ENCODE data around the gene HSBP1.

HSBP1 gene

GRCh38 chr16:83839561-83839960 lies 31.8 kb downstream of the HSBP1 start:
- no peak for DNase-seq (ENCODE audit: low read depth, low spot score)

DNA sequence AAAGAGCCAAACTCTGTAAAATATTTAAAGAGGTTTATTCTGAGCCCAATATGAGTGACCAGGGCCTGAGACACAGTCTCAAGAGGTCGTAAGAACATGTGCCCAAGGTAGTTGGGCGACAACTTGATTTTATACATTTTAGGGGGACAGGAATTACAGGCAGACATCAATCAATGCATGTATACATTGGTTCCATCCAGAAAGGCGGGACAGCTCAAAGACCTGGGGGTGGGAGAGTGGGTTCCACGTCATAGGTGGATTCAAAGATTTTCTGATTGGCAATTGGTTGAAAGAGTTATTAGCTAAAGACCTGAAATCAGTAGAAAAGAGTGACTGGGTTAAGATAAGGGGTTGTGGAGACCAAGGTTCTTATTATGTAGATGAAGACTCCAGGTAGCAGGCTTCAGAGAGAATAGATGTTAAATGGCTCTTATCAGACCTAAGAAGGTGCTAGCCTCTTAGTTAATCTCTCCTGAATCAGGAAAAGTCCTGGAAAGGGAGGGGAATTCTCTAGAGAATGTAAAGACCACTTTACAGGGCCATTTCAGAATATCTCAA lies 32.4 kb downstream of the HSBP1 start:
- DNase-seq (ENCODE audit: low read depth, low spot score) = no peak

- DNase-seq (ENCODE audit: low read depth, low spot score) = no peak
These were observed 34.5 kb downstream of the HSBP1 start for GRCh38 chr16:83842291-83842690.

DNA sequence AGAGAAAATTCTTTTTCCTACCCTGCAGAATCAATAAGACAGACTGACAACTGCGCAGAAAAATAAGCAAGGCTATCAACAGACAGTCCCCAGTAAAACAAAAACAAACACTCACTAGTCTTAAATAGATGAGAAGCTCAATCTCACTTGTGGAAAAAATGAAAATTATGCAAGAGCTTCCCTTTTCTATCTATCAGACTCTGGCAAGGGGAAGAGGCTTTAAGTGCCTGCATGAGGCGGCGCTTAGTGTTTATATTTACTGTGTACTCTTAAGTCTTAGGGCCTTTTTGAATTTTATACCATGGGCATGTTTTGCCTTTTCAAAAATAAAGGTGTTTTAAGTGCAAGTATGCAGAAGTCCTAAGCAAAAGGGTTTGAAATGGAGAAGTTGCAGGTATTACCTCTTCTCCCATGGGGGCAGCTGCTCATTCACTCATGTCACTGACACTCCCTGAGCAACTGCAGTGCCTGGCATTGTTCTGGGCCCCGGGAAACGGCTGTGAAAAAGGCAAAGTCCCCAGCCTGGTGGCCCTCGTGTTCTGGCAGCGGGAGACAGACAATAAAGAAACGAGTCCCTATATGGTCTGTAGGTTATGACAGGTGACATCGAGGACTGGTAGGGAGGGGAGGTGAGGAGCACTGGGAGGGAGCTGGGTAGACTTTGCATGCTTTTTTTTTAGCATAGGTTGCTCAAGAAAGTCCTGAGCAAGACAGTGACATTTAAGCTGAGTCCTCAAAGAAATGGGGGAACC lies 35.2 kb downstream of the HSBP1 start:
- no peak for DNase-seq (ENCODE audit: low read depth, low spot score)

- no peak for DNase-seq (ENCODE audit: low read depth, low spot score)
These were observed 35.9 kb downstream of the HSBP1 start for GRCh38 chr16:83843657-83844056.

DNA sequence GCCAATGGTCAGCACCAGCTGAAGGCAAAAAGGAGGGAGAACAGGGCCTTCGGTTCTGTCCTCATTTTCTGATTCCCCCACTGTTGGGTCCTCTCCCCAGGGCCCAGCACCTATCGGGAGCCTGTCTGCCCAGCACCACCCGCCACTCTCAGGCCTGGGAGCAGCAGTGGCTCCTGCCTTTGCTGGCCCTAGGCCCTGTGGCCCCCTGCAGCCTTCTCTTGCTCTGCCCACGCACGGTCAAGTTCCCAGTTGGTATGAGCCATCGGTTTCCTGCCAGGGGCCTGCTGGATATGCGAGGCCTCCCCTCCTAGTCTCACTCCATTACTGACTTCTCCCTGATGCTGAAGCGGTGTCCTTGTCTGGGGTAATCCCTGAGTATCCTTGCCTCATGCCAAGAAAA lies 37.5 kb downstream of the HSBP1 start:
- no peak for DNase-seq (ENCODE audit: low read depth, low spot score)

DNA sequence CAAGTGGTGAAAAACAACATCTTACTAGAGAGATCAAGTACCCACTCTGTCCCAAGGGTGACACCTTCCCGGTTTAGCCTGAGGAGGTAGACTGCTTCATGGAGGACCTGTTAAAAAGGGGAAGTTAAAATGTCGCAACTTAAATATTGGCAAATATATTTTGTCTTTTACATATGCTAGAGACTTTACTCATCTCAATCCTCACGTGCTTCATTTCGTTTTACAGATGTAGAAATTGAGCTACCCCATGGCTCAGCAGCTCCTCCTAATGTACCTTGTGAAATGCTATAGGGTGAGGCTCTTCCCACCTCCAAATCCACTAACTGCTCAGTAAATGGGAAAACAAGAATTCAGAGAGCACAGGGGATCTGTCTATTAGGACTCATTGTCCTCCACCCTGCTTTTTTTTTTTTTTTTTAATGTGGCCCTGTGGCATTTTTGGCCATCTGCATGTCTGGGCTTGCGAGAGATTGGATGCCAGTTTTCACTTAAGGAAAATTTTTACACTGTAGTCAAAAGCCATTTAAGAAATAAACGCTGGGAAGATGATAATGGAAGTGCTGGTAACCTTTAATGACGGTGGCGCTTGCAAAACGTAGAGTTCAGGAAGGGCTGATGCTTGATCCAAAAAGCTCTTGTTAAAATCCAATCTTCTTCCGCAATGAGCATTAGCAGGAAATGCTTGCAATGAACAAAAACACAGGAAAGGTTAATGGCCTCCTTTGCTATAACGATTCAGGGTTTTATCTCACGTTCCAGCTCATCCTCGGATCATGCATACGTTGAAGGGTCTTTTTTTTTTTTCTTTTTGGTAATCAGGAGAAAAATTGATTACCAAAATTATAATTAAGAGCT lies 39.8 kb downstream of the HSBP1 start:
- no peak for DNase-seq (ENCODE audit: low read depth, low spot score)

DNA sequence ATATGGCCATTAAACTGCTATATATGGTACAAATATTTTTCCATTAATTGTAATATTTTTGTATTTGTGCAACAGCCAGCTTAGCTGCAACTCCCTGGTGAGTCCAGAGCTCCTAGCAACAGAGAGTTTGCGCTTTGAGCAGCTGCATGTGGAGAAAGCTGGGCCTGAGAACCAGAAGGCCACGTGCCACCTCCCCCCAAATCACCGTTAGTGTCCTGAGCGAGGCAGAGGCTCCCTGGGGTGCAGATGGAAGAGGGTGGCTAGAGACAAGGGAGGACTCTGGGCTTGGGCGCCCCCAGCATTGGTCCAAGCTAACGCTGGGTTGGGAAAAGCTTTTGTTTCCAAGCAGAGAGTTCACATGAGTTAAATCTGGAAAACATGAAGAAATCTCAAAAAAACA lies 41.6 kb downstream of the HSBP1 start:
- no peak for DNase-seq (ENCODE audit: low read depth, low spot score)

DNA sequence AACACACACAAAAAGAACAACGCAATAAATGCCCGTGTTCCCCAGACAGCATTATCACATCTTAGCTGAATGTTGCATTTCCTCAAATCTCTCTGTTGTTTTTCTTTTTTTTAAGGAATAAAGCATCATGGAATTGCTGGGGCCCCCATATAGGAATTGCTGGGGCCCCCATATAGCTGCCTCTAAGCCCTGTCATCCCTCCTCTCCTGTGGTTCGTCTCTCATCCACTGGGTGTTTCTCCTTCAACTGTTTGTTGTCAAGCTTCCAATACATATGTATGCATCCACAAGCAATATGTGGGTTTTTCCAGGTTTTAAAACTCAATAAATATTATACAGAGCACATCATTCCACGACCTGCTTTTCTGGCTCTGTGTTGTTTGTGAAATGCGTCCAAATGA lies 43.2 kb downstream of the HSBP1 start:
- no peak for DNase-seq (ENCODE audit: low read depth, low spot score)

DNA sequence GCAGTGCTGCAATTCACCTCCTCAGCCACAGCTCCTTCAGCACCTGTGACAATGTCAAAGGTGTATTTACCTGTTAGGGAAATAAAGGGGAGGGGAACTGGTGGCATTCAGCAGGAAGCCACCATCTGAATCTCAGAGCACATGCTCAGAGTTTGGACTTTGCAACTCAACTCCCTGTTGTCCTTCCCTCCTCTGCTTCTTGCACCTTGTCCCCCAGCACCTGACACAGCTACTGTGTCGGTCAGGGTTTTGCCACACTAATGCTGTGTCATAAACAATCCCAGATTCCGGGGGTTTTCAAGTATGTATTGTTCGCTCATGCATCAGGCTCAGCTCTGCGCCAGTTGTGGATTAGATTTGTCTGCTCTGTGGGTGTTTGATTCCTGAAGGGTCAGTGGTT lies 43.7 kb downstream of the HSBP1 start:
- no peak for DNase-seq (ENCODE audit: low read depth, low spot score)

DNA sequence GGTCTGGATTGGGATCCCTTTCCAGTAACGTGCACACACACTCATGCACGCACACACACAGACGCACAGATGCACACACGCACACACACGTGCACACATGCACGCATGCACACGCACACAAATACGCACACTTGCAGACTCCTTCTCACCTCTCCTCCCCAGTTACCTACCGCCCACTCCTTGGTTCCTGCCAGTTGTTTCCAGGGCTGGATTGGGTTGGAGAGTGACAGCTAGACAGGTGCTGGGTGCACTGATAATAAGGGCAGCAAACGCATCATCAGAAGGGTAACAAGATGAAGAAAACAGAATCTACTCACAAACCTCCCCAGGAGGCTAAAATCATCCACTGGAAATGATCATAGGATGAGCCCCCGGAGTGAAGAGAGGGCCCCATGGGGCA lies 45.0 kb downstream of the HSBP1 start:
- DNase-seq (ENCODE audit: low read depth, low spot score) = no peak

DNA sequence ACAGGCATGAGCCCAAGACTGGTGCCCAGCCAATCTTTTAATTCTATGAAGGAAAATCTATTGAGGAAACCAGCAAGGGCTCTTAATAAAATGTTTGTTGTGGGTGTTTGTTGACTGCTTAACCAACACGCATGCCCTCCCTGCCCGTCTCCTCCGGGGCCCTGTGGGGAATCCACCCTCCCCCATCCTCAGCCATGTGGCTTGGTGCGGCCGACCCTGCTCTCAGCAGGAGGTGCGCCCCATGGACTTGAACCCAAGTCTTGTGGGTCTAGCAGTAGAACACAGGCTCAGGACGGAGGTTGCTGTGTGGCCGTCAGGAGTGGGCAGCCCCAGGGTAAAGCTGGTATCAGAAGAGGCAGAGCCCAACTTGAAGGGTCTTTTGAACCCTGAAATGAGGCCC lies 46.1 kb downstream of the HSBP1 start:
- no peak for DNase-seq (ENCODE audit: low read depth, low spot score)

DNA sequence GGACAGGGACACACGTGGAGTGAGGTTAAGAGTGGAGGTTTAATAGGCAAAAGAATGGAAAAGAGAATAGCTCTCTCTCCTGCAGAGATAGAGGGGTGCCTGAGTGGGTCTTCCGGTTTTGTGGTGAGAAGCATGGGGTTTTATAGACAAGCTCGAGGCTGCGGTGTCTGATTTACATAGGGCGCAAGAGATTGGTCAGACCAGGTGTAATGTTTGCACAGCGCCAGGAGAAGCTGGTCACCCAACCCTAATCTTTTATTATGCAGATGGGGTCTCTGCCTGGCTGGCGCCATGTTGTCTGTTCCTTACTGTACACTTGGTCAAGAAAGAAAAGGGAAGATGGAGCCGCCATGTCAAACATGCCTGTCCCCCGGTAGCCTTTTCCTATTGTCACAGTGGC lies 46.6 kb downstream of the HSBP1 start:
- no peak for DNase-seq (ENCODE audit: low read depth, low spot score)

DNA sequence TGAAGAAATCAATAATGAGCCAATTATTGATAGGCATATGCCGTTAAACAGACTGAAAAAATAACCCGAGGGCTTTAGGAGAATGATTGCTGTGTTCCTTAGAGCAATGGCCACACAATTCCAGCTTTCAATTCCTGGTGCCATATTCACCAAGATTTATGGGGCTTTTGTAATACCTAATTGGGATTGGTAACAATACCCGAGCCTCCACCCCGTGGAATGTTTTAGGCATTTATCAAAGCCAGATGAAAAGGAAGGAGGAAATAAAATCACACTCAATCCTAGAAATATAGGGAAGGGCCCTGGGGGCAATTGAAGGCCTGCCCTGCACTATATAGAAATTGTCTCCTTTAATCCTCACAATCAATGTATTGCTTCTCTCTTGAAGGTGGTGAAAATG lies 49.0 kb downstream of the HSBP1 start:
- DNase-seq (ENCODE audit: low read depth, low spot score) = no peak

- DNase-seq (ENCODE audit: low read depth, low spot score) = no peak
These were observed 51.5 kb downstream of the HSBP1 start for GRCh38 chr16:83859265-83859664.

- no peak for DNase-seq (ENCODE audit: low read depth, low spot score)
These were observed 54.9 kb downstream of the HSBP1 start for GRCh38 chr16:83862661-83863060.

DNA sequence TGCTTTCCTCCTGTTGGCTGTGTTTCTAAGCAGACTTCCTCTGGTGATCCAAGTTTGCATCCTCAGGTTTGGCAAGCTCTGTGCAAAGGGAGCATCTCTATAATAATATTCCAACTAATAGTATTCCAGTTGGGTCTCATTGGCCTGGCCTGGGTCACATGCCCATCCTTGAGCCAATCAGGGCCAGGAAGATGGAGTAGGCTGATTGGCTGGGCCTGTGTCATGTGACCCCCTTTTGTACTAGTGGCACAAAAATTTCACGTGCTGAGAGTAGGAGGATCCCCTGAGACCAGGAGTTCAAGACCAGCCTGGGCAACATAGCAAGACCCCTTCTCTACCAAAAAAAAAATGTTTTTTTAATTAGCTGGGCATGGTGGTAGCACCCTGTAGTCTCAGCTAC lies 55.9 kb downstream of the HSBP1 start:
- DNase-seq (ENCODE audit: low read depth, low spot score) = no peak

All from activated naive CD8-positive, alpha-beta T cell treated with anti-CD3 and anti-CD28 coated beads, Interleukin-2, amount 50 U/mL, for 16 hours (primary cell).